Measurements from ENCODE around the gene TRPV4. TPM values are rescaled to one million over a fixed set of nuclear protein-coding genes. Genes with fewer than 3 reads are reported as not detected.

TRPV4 gene
- total and polyA plus RNA-seq, 3 donors from 2014 or later, result 1.3 to 3.0 (median 2.2) TPM

- WGBS, 2 donors, result 84 to 89% methylated on average over 8 to 12 of the region's 12 CpGs
- Histone ChIP-seq H3K9me3 (no peaks in the 10 kb centered on the region), H3K4me1 (peaks cover 13% of the 10 kb centered on the region), H3K27ac (no peak overlapping the region), H3K36me3 (ENCODE audit: low read depth, missing control alignments) (no peaks in the 10 kb centered on the region), H3K27me3 (no peaks in the 10 kb centered on the region), H3K4me3 (no peak overlapping the region)
- no peak for TF ChIP-seq POLR2A (IDR thresholded peaks at IDR 0.05)
- TF ChIP-seq CTCF (IDR thresholded peaks at IDR 0.05), result no peak
- intact Hi-C loops (cut with DNase I; ENCODE audit: low total_unique reads), result loop anchor here (5.0 kb wide), 1 partner anchor 169 kb away; no protein-coding TSS in a partner anchor
- DNase-seq, result no peak
Measured at GRCh38 chr12:109766251-109766778, 66.9 kb downstream of the TRPV4 start.

GRCh38 chr12:109765446-109765810 is 67.8 kb downstream of the TRPV4 start:
- 83 to 99% methylated on average over 6 of the region's 6 CpGs for WGBS, 2 donors
- DNase-seq, result no peak

GRCh38 chr12:109764776-109765445 is 68.3 kb downstream of the TRPV4 start:
- no peaks in the 10 kb centered on the region for H3K27me3 ChIP-seq
- H3K36me3 ChIP-seq (ENCODE audit: low read depth, missing control alignments), result no peaks in the 10 kb centered on the region
- no peak overlapping the region for H3K27ac ChIP-seq
- H3K4me3 ChIP-seq, result no peak overlapping the region
- 92 to 94% methylated on average over 16 to 18 of the region's 18 CpGs for WGBS, 2 donors
- DNase-seq, result no peak
- intact Hi-C loops (cut with DNase I; ENCODE audit: low total_unique reads), result loop anchor here (5.0 kb wide), 1 partner anchor 168 kb away; no protein-coding TSS in a partner anchor
- H3K4me1 ChIP-seq, result peaks cover 8% of the 10 kb centered on the region
- H3K9me3 ChIP-seq, result no peaks in the 10 kb centered on the region
- TF ChIP-seq CTCF (IDR thresholded peaks at IDR 0.05), result no peak
- no peak for TF ChIP-seq POLR2A (IDR thresholded peaks at IDR 0.05)

More at GRCh38 chr12:109765446-109765810, 67.8 kb downstream of the TRPV4 start:
- no peaks in the 10 kb centered on the region for H3K36me3 ChIP-seq (ENCODE audit: low read depth, missing control alignments)
- no peak overlapping the region for H3K4me3 ChIP-seq
- no peak overlapping the region for H3K27ac ChIP-seq
- no peaks in the 10 kb centered on the region for H3K27me3 ChIP-seq
- peaks cover 7% of the 10 kb centered on the region for H3K4me1 ChIP-seq
- TF ChIP-seq POLR2A (IDR thresholded peaks at IDR 0.05), result no peak
- no peak for TF ChIP-seq CTCF (IDR thresholded peaks at IDR 0.05)
- intact Hi-C loops (cut with DNase I; ENCODE audit: low total_unique reads), result loop anchor here (5.0 kb wide), 1 partner anchor 168 kb away; no protein-coding TSS in a partner anchor
- H3K9me3 ChIP-seq, result no peaks in the 10 kb centered on the region

GRCh38 chr12:109764123-109764522 is 69.1 kb downstream of the TRPV4 start:
- H3K27me3 ChIP-seq, result no peaks in the 10 kb centered on the region
- H3K36me3 ChIP-seq (ENCODE audit: low read depth, missing control alignments), result no peaks in the 10 kb centered on the region
- WGBS, 2 donors, result 85 to 97% methylated on average over 3 of the region's 3 CpGs
- no peak overlapping the region for H3K4me3 ChIP-seq
- no peaks in the 10 kb centered on the region for H3K9me3 ChIP-seq
- DNase-seq, result no peak
- no peak overlapping the region for H3K27ac ChIP-seq
- intact Hi-C loops (cut with DNase I; ENCODE audit: low total_unique reads), result no loop called here
- peaks cover 8% of the 10 kb centered on the region for H3K4me1 ChIP-seq
- no peak for TF ChIP-seq POLR2A (IDR thresholded peaks at IDR 0.05)
- TF ChIP-seq CTCF (IDR thresholded peaks at IDR 0.05), result no peak

All from testis (tissue), 3 donors.